HEK293 (cell line): Measurements from ENCODE around the gene WASF1.

Experiments
- CTCF ChIA-PET: fragments of 350-600 bp; formaldehyde crosslinking; extraction: SDS; loops from one replicate; lab custom pipeline; 2021; ENCODE audit warnings: antibody characterized with exemption; lab: Yijun Ruan, JAX
- POLR2A ChIA-PET: fragments of 300-600 bp; formaldehyde crosslinking; extraction: SDS; loops from one replicate; lab custom pipeline; 2020; ENCODE audit warnings: antibody characterized with exemption, inconsistent platforms; lab: Yijun Ruan, JAX
- H3K27ac ChIP-seq: fragments of 200-500 bp; sonication (Bioruptor generic); 2 replicates; pipeline ENCODE4 v1.5.1; 2014; ENCODE audit warnings: low read depth, low read length, control low read depth, inconsistent platforms; ENCODE audit errors: extremely low read depth
- H3K36me3 ChIP-seq, 2 experiments: fragments of 200-500 bp in 1 of 2; sonication (Bioruptor generic) in 1 of 2; 1 replicate in 1 of 2; 2 replicates in 1 of 2; pipeline ENCODE4 v1.5.1; 2014 to 2017; ENCODE audit warnings: inconsistent platforms in 2 of 2, low read length in 2 of 2; ENCODE audit not compliant: control insufficient read depth in 2 of 2, insufficient read depth in 1 of 2
- H3K4me1 ChIP-seq: fragments of 200-500 bp; sonication (Bioruptor generic); 2 replicates; pipeline ENCODE4 v1.5.1; 2014; ENCODE audit warnings: mild to moderate bottlenecking, low read length, inconsistent platforms; ENCODE audit not compliant: control insufficient read depth, insufficient read depth
- H3K4me3 ChIP-seq: 2 replicates; pipeline ENCODE4 v1.5.1; 2011; ENCODE audit warnings: low read depth, mild to moderate bottlenecking, control low read depth, low read length, moderate library complexity
- H3K9me3 ChIP-seq: fragments of 200-500 bp; sonication (Bioruptor generic); 2 replicates; pipeline ENCODE4 v1.5.1; 2014; ENCODE audit warnings: low read depth, low read length, inconsistent platforms; ENCODE audit not compliant: control insufficient read depth, insufficient read depth
- EGR2 ChIP-seq: fragments of 450-650 bp; formaldehyde crosslinking; IDR thresholded peaks from 2 replicates; pipeline ENCODE4 v1.5.1; 2016; ENCODE audit warnings: low read depth, missing biosample characterization, missing genetic modification characterization
- SP3 ChIP-seq: fragments of 450-650 bp; formaldehyde crosslinking; IDR thresholded peaks from 2 replicates; pipeline ENCODE4 v1.5.1; 2016; ENCODE audit warnings: missing biosample characterization, missing genetic modification characterization
- TCF7L2 ChIP-seq: IDR thresholded peaks from 2 replicates; pipeline ENCODE4 v1.6.1; 2011; ENCODE audit warnings: low read depth, mild to moderate bottlenecking, inconsistent platforms, low read length, moderate library complexity, borderline replicate concordance
- ZBTB17 ChIP-seq: fragments of 450-650 bp; formaldehyde crosslinking; IDR thresholded peaks from 2 replicates; pipeline ENCODE4 v1.5.1; 2016; ENCODE audit warnings: missing biosample characterization, missing genetic modification characterization
- ZFHX2 ChIP-seq: fragments of 450-650 bp; formaldehyde crosslinking; conservative IDR thresholded peaks from 2 replicates; pipeline ENCODE4 v1.5.1; 2016; ENCODE audit warnings: missing biosample characterization, missing genetic modification characterization
- ZNF16 ChIP-seq: fragments of 450-650 bp; formaldehyde crosslinking; IDR thresholded peaks from 2 replicates; pipeline ENCODE4 v1.5.1; 2016; ENCODE audit warnings: low read depth, missing biosample characterization, missing genetic modification characterization
- ZNF324 ChIP-seq: fragments of 450-650 bp; formaldehyde crosslinking; IDR thresholded peaks from 2 replicates; pipeline ENCODE4 v1.5.1; 2016; ENCODE audit warnings: missing biosample characterization, missing genetic modification characterization
- ZNF366 ChIP-seq: fragments of 450-650 bp; formaldehyde crosslinking; conservative IDR thresholded peaks from 2 replicates; pipeline ENCODE4 v1.5.1; 2016; ENCODE audit warnings: missing biosample characterization, missing genetic modification characterization
- ZNF596 ChIP-seq: fragments of 450-650 bp; IDR thresholded peaks from 2 replicates; pipeline ENCODE4 v1.5.0; 2018; ENCODE audit warnings: missing biosample characterization, mild to moderate bottlenecking, missing genetic modification characterization, moderate library complexity
- ZNF76 ChIP-seq: fragments of 450-650 bp; formaldehyde crosslinking; IDR thresholded peaks from 2 replicates; pipeline ENCODE4; 2016; ENCODE audit warnings: low read depth, missing biosample characterization, missing genetic modification characterization, borderline replicate concordance
- ZXDB ChIP-seq: fragments of 450-650 bp; formaldehyde crosslinking; IDR thresholded peaks from 2 replicates; pipeline ENCODE4 v1.5.1; 2016; ENCODE audit warnings: missing biosample characterization, missing genetic modification characterization
- TF ChIP-seq, protein P1 (sequence below): fragments of 450-650 bp; formaldehyde crosslinking; IDR thresholded peaks from 2 replicates; pipeline ENCODE4 v1.5.1; 2016; ENCODE audit warnings: missing biosample characterization, missing genetic modification characterization
- TF ChIP-seq, protein P2 (sequence below): fragments of 450-650 bp; formaldehyde crosslinking; IDR thresholded peaks from 2 replicates; pipeline ENCODE4 v1.5.1; 2017; ENCODE audit warnings: missing biosample characterization, mild to moderate bottlenecking, missing genetic modification characterization, moderate library complexity
- TF ChIP-seq, protein P3 (sequence below): fragments of 450-650 bp; formaldehyde crosslinking; IDR thresholded peaks from 2 replicates; pipeline ENCODE4 v1.5.1; 2016; ENCODE audit warnings: missing biosample characterization, missing genetic modification characterization

WASF1 gene

DNA sequence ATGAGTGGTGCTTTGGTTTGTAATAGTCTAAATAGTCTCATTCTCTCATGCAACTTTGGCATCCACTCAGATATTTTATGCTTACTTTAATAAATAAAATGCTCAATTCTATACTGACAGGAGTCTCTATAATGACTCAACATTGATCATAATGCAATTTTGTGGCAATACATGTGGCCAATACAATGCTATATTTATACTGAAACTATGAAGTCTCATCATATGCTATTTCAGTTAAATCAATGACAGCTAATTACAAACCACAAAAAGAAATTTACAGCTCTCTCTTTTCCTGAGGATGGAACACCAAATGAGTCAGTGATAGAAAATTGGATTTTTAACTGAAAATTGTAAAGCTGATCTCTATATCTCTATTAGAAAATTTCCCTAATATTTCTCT lies 77.1 kb downstream of the WASF1 start (continued):
- TF ChIP-seq, protein P1, sequence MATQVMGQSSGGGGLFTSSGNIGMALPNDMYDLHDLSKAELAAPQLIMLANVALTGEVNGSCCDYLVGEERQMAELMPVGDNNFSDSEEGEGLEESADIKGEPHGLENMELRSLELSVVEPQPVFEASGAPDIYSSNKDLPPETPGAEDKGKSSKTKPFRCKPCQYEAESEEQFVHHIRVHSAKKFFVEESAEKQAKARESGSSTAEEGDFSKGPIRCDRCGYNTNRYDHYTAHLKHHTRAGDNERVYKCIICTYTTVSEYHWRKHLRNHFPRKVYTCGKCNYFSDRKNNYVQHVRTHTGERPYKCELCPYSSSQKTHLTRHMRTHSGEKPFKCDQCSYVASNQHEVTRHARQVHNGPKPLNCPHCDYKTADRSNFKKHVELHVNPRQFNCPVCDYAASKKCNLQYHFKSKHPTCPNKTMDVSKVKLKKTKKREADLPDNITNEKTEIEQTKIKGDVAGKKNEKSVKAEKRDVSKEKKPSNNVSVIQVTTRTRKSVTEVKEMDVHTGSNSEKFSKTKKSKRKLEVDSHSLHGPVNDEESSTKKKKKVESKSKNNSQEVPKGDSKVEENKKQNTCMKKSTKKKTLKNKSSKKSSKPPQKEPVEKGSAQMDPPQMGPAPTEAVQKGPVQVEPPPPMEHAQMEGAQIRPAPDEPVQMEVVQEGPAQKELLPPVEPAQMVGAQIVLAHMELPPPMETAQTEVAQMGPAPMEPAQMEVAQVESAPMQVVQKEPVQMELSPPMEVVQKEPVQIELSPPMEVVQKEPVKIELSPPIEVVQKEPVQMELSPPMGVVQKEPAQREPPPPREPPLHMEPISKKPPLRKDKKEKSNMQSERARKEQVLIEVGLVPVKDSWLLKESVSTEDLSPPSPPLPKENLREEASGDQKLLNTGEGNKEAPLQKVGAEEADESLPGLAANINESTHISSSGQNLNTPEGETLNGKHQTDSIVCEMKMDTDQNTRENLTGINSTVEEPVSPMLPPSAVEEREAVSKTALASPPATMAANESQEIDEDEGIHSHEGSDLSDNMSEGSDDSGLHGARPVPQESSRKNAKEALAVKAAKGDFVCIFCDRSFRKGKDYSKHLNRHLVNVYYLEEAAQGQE (tag by site-specific recombination) = no peak
- TF ChIP-seq, all 188 proteins: peak for 0

DNA sequence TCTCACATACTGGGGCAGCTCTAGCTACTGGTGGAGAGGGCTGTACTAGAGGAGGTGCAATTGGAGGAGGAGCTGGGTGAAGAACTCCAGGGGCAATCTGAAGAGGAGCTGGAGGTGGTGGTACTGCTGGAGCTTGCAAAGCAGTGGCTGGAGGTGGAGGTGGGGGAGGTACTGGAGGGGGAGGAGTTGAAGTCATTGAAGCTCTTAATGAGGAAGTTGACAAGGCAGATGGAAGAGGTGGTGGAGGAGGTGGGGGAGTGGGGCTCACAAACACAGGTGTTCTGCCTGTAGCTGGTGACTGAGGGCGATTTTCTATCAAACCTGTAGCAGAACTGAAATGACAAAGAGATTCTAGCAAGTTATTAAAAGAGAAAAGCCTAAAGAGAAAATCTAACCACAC lies 77.6 kb downstream of the WASF1 start:
- H3K27ac ChIP-seq = no peak overlapping the region
- H3K9me3 ChIP-seq = no peaks in the 10 kb centered on the region
- ChIA-PET POLR2A (no interaction called here), CTCF (interaction anchor here (1.1 to 1.3 kb wide), 2 partner anchors 48 to 62 kb away, joined by 3 to 4 read pairs; no protein-coding TSS in a partner anchor)
- no peak overlapping the region for H3K4me3 ChIP-seq
- H3K36me3 ChIP-seq = peaks cover 9 to 64% of the 10 kb centered on the region in 2 experiments
- TF ChIP-seq ZFHX2 = peak; percentile 67; the same call in 1 of the 2 replicates
- peak; percentile 90 for TF ChIP-seq EGR2
- TF ChIP-seq TCF7L2 = no peak
- TF ChIP-seq, all 188 proteins: peak for 2
- peaks cover 3% of the 10 kb centered on the region; the same call in 1 of the 2 replicates for H3K4me1 ChIP-seq

DNA sequence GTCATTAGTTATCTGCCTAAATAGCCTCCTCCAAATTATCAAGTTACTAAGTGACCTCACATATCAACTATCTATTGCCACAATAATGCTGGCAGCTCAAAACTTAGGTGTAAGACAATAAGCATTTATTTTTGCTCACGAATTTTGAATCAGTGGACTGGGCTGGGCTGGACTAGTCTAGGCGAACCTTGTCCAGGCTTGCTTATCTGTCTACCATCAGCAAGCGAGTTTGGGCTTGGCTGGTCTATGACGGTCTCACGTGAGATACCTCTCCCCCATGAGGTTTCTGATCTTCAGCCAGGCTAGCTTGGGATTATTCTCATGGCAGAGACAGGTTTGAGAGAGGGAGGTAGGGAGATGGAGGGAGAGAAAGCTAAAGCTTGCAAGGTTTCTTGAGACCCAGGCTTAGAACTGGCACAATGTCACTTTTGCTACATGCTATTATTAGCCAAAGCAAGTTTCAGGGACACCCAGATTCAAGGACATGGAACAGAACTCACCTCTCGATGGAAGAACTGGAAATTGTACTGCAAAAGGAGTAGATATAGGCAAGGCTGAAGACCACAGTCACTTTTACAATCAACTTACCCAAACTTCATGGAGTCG lies 80.9 kb downstream of the WASF1 start:
- peaks cover 5% of the 10 kb centered on the region; the same call in 1 of the 2 replicates for H3K4me1 ChIP-seq
- TF ChIP-seq ZNF366 = 0 out of 2 replicates have a peak, but pooled peaks have one; percentile 60
- TF ChIP-seq ZNF324 (tag by site-specific recombination) = no peak
- no peak for TF ChIP-seq SP3 (tag by site-specific recombination)
- TF ChIP-seq ZNF16 (tag by site-specific recombination) = no peak
- no peak for TF ChIP-seq ZNF596
- TF ChIP-seq ZXDB (tag by site-specific recombination) = no peak
- TF ChIP-seq ZBTB17 = no peak
- TF ChIP-seq, protein P2, sequence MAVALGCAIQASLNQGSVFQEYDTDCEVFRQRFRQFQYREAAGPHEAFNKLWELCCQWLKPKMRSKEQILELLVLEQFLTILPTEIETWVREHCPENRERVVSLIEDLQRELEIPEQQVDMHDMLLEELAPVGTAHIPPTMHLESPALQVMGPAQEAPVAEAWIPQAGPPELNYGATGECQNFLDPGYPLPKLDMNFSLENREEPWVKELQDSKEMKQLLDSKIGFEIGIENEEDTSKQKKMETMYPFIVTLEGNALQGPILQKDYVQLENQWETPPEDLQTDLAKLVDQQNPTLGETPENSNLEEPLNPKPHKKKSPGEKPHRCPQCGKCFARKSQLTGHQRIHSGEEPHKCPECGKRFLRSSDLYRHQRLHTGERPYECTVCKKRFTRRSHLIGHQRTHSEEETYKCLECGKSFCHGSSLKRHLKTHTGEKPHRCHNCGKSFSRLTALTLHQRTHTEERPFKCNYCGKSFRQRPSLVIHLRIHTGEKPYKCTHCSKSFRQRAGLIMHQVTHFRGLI (tag by site-specific recombination) = peak; percentile 74; the same call in 1 of the 2 replicates
- TF ChIP-seq, protein P3, sequence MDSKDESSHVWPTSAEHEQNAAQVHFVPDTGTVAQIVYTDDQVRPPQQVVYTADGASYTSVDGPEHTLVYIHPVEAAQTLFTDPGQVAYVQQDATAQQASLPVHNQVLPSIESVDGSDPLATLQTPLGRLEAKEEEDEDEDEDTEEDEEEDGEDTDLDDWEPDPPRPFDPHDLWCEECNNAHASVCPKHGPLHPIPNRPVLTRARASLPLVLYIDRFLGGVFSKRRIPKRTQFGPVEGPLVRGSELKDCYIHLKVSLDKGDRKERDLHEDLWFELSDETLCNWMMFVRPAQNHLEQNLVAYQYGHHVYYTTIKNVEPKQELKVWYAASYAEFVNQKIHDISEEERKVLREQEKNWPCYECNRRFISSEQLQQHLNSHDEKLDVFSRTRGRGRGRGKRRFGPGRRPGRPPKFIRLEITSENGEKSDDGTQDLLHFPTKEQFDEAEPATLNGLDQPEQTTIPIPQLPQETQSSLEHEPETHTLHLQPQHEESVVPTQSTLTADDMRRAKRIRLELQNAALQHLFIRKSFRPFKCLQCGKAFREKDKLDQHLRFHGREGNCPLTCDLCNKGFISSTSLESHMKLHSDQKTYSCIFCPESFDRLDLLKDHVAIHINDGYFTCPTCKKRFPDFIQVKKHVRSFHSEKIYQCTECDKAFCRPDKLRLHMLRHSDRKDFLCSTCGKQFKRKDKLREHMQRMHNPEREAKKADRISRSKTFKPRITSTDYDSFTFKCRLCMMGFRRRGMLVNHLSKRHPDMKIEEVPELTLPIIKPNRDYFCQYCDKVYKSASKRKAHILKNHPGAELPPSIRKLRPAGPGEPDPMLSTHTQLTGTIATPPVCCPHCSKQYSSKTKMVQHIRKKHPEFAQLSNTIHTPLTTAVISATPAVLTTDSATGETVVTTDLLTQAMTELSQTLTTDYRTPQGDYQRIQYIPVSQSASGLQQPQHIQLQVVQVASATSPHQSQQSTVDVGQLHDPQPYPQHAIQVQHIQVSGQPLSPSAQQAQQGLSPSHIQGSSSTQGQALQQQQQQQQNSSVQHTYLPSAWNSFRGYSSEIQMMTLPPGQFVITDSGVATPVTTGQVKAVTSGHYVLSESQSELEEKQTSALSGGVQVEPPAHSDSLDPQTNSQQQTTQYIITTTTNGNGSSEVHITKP (tag by site-specific recombination) = peak; percentile 43; the same call in 1 of the 2 replicates
- TF ChIP-seq ZNF76 = no peak
- ChIA-PET POLR2A (interaction anchor here (0.6 kb wide), 2 partner anchors 132 to 776 kb away, joined by 3 to 5 read pairs; partner anchors contain the start of gene AMD1), CTCF (no interaction called here)
- H3K4me3 ChIP-seq = no peak overlapping the region
- H3K9me3 ChIP-seq = no peaks in the 10 kb centered on the region
- H3K36me3 ChIP-seq = peaks cover 9 to 34% of the 10 kb centered on the region in 2 experiments
- no peak overlapping the region for H3K27ac ChIP-seq
